ENCODE results near the gene ZNF385A. TPM values are rescaled to one million over a fixed set of nuclear protein-coding genes. Genes with fewer than 3 reads are reported as not detected.

ZNF385A gene
- total and polyA plus RNA-seq, 9 of the 15 experiments (the other 6 are each of a cell fraction or from before 2014, with no cell fraction given): 1.0 to 111 (median 7.7) TPM

GRCh38 chr12:54373649-54374561, 10.6 kb downstream of the ZNF385A start (continued):
- no peak for TF ChIP-seq HBP1 (CRISPR knock-in tag; IDR thresholded peaks at IDR 0.05)
- TF ChIP-seq RBM17 (IDR thresholded peaks at IDR 0.05; ENCODE audit: borderline replicate concordance, low read depth, low read length): no peak
- no peak for TF ChIP-seq ZNF766 (CRISPR knock-in tag; conservative IDR thresholded peaks at IDR 0.05)
- no peak for TF ChIP-seq SLC30A9 (CRISPR knock-in tag; IDR thresholded peaks at IDR 0.05)
- TF ChIP-seq KLF13 (tag; IDR thresholded peaks at IDR 0.05; ENCODE audit: borderline replicate concordance, low read depth): no peak

GRCh38 chr12:54372113-54372806, 12.3 kb downstream of the ZNF385A start:
- ChIA-PET CTCF (ENCODE audit: low intra/inter-chr PET ratio) (no interaction called here), POLR2A (interaction anchor here (1.0 to 2.7 kb wide), 2 partner anchors 81 to 92 kb away, joined by 3 to 11 read pairs; partner anchors contain the start of genes CBX5 and HNRNPA1)
- Histone ChIP-seq H3K4me3 (no peak overlapping the region), H3K4me2 (ENCODE audit: insufficient read depth, low read length) (no peak overlapping the region), H3K4me1 (replicated peaks in 1 of 2; ENCODE audit: control insufficient read depth in 2 of 2, insufficient read depth in 2 of 2, low read length in 2 of 2) (peaks cover 51 to 58% of the 10 kb centered on the region in 2 experiments), H3K9me1 (ENCODE audit: control insufficient read depth, insufficient read depth, low read length) (no peaks in the 10 kb centered on the region), H3K27me3 (ENCODE audit: control insufficient read depth in 2 of 2, insufficient read depth in 2 of 2, low read length in 2 of 2) (no peaks in the 10 kb centered on the region), H2AFZ (ENCODE audit: low read depth, low read length) (no peak overlapping the region), H3K36me3 (ENCODE audit: control insufficient read depth, insufficient read depth, low read length) (peaks cover 67% of the 10 kb centered on the region; the same call in 2 of the 3 replicates), H3K9me3 (replicated peaks; ENCODE audit: control insufficient read depth, insufficient read depth, low read depth, low read length) (no peaks in the 10 kb centered on the region), H3K9ac (ENCODE audit: insufficient read depth in 1 of 2, low read depth in 2 of 2, low read length in 2 of 2) (no peak overlapping the region), H4K20me1 (replicated peaks; ENCODE audit: control insufficient read depth, insufficient read depth, low read length) (no peaks in the 10 kb centered on the region; the same call in 1 of the 2 replicates), H3K79me2 (ENCODE audit: control insufficient read depth, insufficient read depth, low read length) (peaks cover 21% of the 10 kb centered on the region), H3K27ac (ENCODE audit: extremely low read depth, low read depth, low read length) (no peak overlapping the region)
- DNase-seq (ENCODE audit: extremely low read depth in 1 of 4, low spot score in 3 of 4) (no peak), FAIRE-seq (no peak), ATAC-seq (no peak)
- intact Hi-C loops (cut with micrococcal nuclease): no loop called here
- BruUV-seq (replicated peaks): no TSS peak
- in situ Hi-C loops (cut with MboI): no loop called here
- WGBS (ENCODE audit: insufficient coverage, low coverage, missing lambda C conversion rate): 82% methylated on average over 8 of the region's 8 CpGs
- TF ChIP-seq CBFB (CRISPR knock-in tag; IDR thresholded peaks at IDR 0.05): no peak
- TF ChIP-seq, protein P1, sequence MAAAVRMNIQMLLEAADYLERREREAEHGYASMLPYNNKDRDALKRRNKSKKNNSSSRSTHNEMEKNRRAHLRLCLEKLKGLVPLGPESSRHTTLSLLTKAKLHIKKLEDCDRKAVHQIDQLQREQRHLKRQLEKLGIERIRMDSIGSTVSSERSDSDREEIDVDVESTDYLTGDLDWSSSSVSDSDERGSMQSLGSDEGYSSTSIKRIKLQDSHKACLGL (CRISPR knock-in tag; IDR thresholded peaks at IDR 0.05; ENCODE audit: borderline replicate concordance, poor library complexity, severe bottlenecking): no peak
- no peak for TF ChIP-seq BRF1 (IDR thresholded peaks at IDR 0.05; ENCODE audit: borderline replicate concordance, extremely low read depth, insufficient read length)
- TF ChIP-seq THRB (CRISPR knock-in tag; conservative IDR thresholded peaks at IDR 0.05): no peak
- TF ChIP-seq, protein P2, sequence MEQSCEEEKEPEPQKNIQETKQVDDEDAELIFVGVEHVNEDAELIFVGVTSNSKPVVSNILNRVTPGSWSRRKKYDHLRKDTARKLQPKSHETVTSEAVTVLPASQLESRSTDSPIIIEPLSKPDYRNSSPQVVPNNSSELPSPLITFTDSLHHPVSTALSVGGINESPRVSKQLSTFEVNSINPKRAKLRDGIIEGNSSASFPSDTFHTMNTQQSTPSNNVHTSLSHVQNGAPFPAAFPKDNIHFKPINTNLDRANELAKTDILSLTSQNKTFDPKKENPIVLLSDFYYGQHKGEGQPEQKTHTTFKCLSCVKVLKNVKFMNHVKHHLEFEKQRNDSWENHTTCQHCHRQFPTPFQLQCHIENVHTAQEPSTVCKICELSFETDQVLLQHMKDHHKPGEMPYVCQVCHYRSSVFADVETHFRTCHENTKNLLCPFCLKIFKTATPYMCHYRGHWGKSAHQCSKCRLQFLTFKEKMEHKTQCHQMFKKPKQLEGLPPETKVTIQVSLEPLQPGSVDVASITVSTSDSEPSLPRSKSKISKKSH (CRISPR knock-in tag; IDR thresholded peaks at IDR 0.05): no peak
